Measurements from ENCODE around the gene LACRT. TPM values are rescaled to one million over a fixed set of nuclear protein-coding genes. Genes with fewer than 3 reads are reported as not detected.

Gene LACRT
- total and polyA plus RNA-seq, 2 donors (not counting 1 experiment from before 2014, with no cell fraction given), result not detected

DNA sequence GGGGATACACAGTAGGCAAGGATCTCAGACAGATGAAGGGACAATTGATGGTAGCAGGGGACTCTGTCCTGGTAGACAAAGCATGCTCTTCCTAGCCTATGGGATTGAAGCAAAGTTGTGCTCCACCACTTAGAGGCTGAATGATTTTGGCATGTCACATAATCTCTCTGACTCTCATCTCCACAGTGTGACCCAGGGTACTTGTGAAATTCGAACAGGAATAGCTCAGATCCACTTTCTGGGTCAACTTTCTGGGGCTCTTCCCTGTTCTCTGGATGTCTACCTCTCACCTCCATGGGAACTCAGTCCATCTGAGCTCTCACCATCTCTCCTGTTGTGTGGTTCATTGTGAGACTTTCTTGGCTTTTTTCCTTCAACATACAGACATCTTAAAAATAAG is 15.1 kb upstream of the LACRT start:
- Histone ChIP-seq H3K79me2 (ENCODE audit: control insufficient read depth, insufficient read depth, low read length) (no peaks in the 10 kb centered on the region), H2AFZ (ENCODE audit: insufficient read depth, low read depth, low read length, poor library complexity, severe bottlenecking) (no peak overlapping the region), H3K27me3 (replicated peaks in 1 of 4; ENCODE audit: control extremely low read depth in 1 of 4, control insufficient read depth in 3 of 4, insufficient read depth in 4 of 4, low read length in 3 of 4) (peaks cover 0 to 23% (median 4%) of the 10 kb centered on the region in 4 experiments), H3K36me3 (replicated peaks in 1 of 2; ENCODE audit: control extremely low read depth in 1 of 2, control insufficient read depth in 1 of 2, extremely low read depth in 1 of 2, insufficient read depth in 2 of 2, low read length in 1 of 2) (no peaks in the 10 kb centered on the region), H4K20me1 (ENCODE audit: control insufficient read depth, insufficient read depth, low read length, poor library complexity, severe bottlenecking) (no peaks in the 10 kb centered on the region), H3K4me3 (ENCODE audit: control extremely low read depth in 1 of 5, extremely low read depth in 1 of 5, insufficient read depth in 1 of 5, low read depth in 2 of 5, low read length in 4 of 5) (no peak overlapping the region), H3K4me2 (replicated peaks; ENCODE audit: low read depth, low read length, poor library complexity, severe bottlenecking) (no peak overlapping the region), H3K9me3 (ENCODE audit: control extremely low read depth in 1 of 3, control insufficient read depth in 2 of 3, insufficient read depth in 1 of 3, low read length in 2 of 3) (no peaks in the 10 kb centered on the region), H3K9ac (ENCODE audit: low read length) (no peak overlapping the region), H3K4me1 (ENCODE audit: control insufficient read depth in 2 of 2, insufficient read depth in 2 of 2, low read length in 2 of 2) (no peaks in the 10 kb centered on the region), H3K27ac (ENCODE audit: low read length in 2 of 2) (no peak overlapping the region)
- ChIA-PET CTCF (interaction anchor here (1.9 kb wide), 1 partner anchor 9 kb away, joined by 7 read pairs; no protein-coding TSS in a partner anchor), POLR2A (no interaction called here)
- no peak overlapping the region for H3K4me3 Mint-ChIP-seq
- peaks cover 37% of the 10 kb centered on the region for H3K27me3 Mint-ChIP-seq
- ATAC-seq (ENCODE audit: low read depth) (no peak), DNase-seq (no peak)
- no peaks in the 10 kb centered on the region for H3K4me1 Mint-ChIP-seq
- intact Hi-C loops (cut with micrococcal nuclease), result no loop called here
- no CpG with 5 or more reads among the region's 1 CpG for WGBS (ENCODE audit: insufficient coverage)
- no peaks in the 10 kb centered on the region for H3K9me3 Mint-ChIP-seq (ENCODE audit: insufficient read depth)
- TF ChIP-seq EZH2 (IDR thresholded peaks at IDR 0.05; ENCODE audit: borderline replicate concordance, insufficient read depth, low read depth, low read length, poor library complexity, severe bottlenecking), result no peak
- TF ChIP-seq, protein P1, sequence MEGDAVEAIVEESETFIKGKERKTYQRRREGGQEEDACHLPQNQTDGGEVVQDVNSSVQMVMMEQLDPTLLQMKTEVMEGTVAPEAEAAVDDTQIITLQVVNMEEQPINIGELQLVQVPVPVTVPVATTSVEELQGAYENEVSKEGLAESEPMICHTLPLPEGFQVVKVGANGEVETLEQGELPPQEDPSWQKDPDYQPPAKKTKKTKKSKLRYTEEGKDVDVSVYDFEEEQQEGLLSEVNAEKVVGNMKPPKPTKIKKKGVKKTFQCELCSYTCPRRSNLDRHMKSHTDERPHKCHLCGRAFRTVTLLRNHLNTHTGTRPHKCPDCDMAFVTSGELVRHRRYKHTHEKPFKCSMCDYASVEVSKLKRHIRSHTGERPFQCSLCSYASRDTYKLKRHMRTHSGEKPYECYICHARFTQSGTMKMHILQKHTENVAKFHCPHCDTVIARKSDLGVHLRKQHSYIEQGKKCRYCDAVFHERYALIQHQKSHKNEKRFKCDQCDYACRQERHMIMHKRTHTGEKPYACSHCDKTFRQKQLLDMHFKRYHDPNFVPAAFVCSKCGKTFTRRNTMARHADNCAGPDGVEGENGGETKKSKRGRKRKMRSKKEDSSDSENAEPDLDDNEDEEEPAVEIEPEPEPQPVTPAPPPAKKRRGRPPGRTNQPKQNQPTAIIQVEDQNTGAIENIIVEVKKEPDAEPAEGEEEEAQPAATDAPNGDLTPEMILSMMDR (IDR thresholded peaks at IDR 0.05), result no peak
- no peak overlapping the region for H3K27ac Mint-ChIP-seq

DNA sequence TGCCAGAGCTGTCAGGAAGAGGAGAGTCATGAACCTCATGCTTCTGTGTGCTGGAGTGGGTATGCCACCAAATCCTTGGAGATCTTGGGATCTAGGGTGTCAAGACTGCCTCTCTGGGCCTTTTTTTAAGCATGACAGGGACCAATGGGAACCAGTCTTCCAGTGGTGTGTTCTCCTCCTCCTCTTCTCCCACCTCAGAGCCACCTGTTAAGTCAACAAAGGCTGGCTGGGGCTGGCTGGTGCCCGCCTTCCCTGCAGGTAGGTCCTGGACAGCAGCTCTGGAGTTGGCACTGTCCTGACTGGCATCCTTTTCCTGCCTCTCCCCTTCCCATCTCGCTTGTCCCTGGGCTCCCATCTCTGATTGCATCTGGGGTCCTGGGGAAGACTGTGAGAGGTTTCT is 13.6 kb upstream of the LACRT start, which contains the start of gene DCD:
TSS of gene DCD (minus strand) at position 101 of the 400 bp plus-strand sequence. CDS start at position 39, 62 bp downstream.
- no peaks in the 10 kb centered on the region for H4K20me1 ChIP-seq (ENCODE audit: control insufficient read depth, insufficient read depth, low read length, poor library complexity, severe bottlenecking)
- intact Hi-C loops (cut with micrococcal nuclease), result no loop called here
- H2AFZ ChIP-seq (ENCODE audit: insufficient read depth, low read depth, low read length, poor library complexity, severe bottlenecking), result no peak within 1 kb of the TSS
- no peaks in the 10 kb centered on the region for H3K4me1 ChIP-seq (ENCODE audit: control insufficient read depth in 2 of 2, insufficient read depth in 2 of 2, low read length in 2 of 2)
- peaks cover 0 to 20% (median 4%) of the 10 kb centered on the region in 4 experiments for H3K27me3 ChIP-seq (replicated peaks in 1 of 4; ENCODE audit: control extremely low read depth in 1 of 4, control insufficient read depth in 3 of 4, insufficient read depth in 4 of 4, low read length in 3 of 4)
- H3K36me3 ChIP-seq (replicated peaks in 1 of 2; ENCODE audit: control extremely low read depth in 1 of 2, control insufficient read depth in 1 of 2, extremely low read depth in 1 of 2, insufficient read depth in 2 of 2, low read length in 1 of 2), result no peaks in the 10 kb centered on the region
- ChIA-PET CTCF (interaction anchor here (1.0 kb wide), 1 partner anchor 10 kb away, joined by 3 read pairs; no protein-coding TSS in a partner anchor), POLR2A (no interaction called here)
- H3K9me3 ChIP-seq (ENCODE audit: control extremely low read depth in 1 of 3, control insufficient read depth in 2 of 3, insufficient read depth in 1 of 3, low read length in 2 of 3), result no peaks in the 10 kb centered on the region
- H3K9ac ChIP-seq (ENCODE audit: low read length), result no peak within 1 kb of the TSS
- H3K4me2 ChIP-seq (replicated peaks; ENCODE audit: low read depth, low read length, poor library complexity, severe bottlenecking), result no peak within 1 kb of the TSS
- DNase-seq, result no peak
- Mint-ChIP-seq H3K27me3 (peaks cover 42% of the 10 kb centered on the region), H3K4me1 (no peaks in the 10 kb centered on the region), H3K4me3 (no peak within 1 kb of the TSS), H3K27ac (no peak within 1 kb of the TSS), H3K9me3 (ENCODE audit: insufficient read depth) (no peaks in the 10 kb centered on the region)
- H3K79me2 ChIP-seq (ENCODE audit: control insufficient read depth, insufficient read depth, low read length), result no peaks in the 10 kb centered on the region
- H3K4me3 ChIP-seq (ENCODE audit: control extremely low read depth in 1 of 5, extremely low read depth in 1 of 5, insufficient read depth in 1 of 5, low read depth in 2 of 5, low read length in 4 of 5), result no peak within 1 kb of the TSS
- TF ChIP-seq, protein P1 (IDR thresholded peaks at IDR 0.05), result no peak
- no peak for TF ChIP-seq EZH2 (IDR thresholded peaks at IDR 0.05; ENCODE audit: borderline replicate concordance, insufficient read depth, low read depth, low read length, poor library complexity, severe bottlenecking)
- ATAC-seq (ENCODE audit: low read depth), result no peak
- H3K27ac ChIP-seq (ENCODE audit: low read length in 2 of 2), result no peak within 1 kb of the TSS
- no CpG with 5 or more reads among the region's 2 CpGs for WGBS (ENCODE audit: insufficient coverage)
